ENCODE results near the gene USP21.

DNA sequence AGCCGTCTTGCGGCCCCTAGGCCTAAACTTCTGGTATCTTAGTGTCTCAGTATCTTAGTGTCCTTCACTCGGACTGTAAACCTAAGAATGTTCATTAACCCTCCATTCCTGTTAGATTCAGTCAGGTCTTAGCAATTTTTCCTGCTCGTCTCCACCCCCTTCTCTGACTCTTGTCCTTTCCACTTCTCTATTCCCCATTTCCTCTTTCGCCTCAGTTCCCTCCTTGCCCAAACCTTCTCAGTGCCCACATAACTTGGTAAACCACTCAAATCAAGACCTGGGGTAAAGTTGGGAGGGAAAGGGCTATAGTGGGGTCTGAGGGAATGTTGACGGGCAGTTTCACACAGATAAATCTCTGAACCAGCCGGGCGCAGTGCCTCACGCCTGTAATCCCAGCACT, 55.1 kb downstream of the USP21 start:
- TF ChIP-seq, protein P1, sequence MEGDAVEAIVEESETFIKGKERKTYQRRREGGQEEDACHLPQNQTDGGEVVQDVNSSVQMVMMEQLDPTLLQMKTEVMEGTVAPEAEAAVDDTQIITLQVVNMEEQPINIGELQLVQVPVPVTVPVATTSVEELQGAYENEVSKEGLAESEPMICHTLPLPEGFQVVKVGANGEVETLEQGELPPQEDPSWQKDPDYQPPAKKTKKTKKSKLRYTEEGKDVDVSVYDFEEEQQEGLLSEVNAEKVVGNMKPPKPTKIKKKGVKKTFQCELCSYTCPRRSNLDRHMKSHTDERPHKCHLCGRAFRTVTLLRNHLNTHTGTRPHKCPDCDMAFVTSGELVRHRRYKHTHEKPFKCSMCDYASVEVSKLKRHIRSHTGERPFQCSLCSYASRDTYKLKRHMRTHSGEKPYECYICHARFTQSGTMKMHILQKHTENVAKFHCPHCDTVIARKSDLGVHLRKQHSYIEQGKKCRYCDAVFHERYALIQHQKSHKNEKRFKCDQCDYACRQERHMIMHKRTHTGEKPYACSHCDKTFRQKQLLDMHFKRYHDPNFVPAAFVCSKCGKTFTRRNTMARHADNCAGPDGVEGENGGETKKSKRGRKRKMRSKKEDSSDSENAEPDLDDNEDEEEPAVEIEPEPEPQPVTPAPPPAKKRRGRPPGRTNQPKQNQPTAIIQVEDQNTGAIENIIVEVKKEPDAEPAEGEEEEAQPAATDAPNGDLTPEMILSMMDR (IDR thresholded peaks at IDR 0.05), result no peak
- TF ChIP-seq POLR2A (IDR thresholded peaks at IDR 0.05), result no peak
